ENCODE data around the gene NPW.
A peak's percentile ranks its signal among the peaks of the same experiment; 100 is the strongest.

- peak in 1 of 4 experiments; percentile 4 for TF ChIP-seq CTCF (IDR thresholded peaks at IDR 0.05)
- TF ChIP-seq POLR2A (IDR thresholded peaks at IDR 0.05) = peak; percentile 53
- peak; percentile 38 for TF ChIP-seq POLR2AphosphoS5 (IDR thresholded peaks at IDR 0.05)
Measured at GRCh38 chr16:1991948-1992703, 27.5 kb upstream of the NPW start.
